ENCODE data around the gene HEATR5A.

DNA sequence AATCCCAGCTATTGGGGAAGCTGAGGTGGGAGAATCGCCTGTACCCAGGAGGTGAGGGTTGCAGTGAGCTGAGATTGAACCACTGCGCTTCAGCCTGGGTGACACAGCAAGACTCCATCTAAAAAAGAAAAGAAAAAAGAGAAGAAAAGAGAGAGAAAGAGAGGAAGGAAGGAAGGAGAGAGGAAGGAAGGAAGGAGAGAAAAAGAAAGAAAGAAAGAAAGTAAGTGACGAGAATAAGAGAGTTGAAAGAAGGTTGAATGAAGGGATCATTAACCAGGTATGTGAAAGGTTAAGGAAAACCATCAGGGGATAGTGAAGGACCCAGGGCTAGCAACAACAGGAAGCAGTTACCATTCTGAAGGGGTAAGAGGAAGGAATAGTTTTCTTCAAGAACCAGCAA is 41.2 kb upstream of the HEATR5A start:
- no peak for TF ChIP-seq CTCF (IDR thresholded peaks at IDR 0.05; ENCODE audit: low read depth, low read length)
- no peak for TF ChIP-seq MAX (IDR thresholded peaks at IDR 0.05; ENCODE audit: low read depth, low read length)
- no peak for TF ChIP-seq POLR2A (IDR thresholded peaks at IDR 0.05; ENCODE audit: extremely low read depth, insufficient read length)

Data from NB4 (cell line).